Measurements from ENCODE around the gene CSNK2B.

Gene CSNK2B

GRCh38 chr6:31701666-31702404, 36.0 kb downstream of the CSNK2B start:
- TF ChIP-seq CTCF (IDR thresholded peaks at IDR 0.05; ENCODE audit: low read depth, low read length, missing control alignments) = no peak
- Histone ChIP-seq H3K27ac (no peak overlapping the region), H3K27me3 (replicated peaks) (no peaks in the 10 kb centered on the region), H3K4me3 (ENCODE audit: low read depth, low read length) (peak overlapping the region; percentile 92), H3K36me3 (replicated peaks) (peaks cover 7% of the 10 kb centered on the region)
- DNase-seq = peak; percentile 19
- in situ Hi-C loops (cut with HindIII; ENCODE audit: low pct_ligation_motif_present, low sequenced_read_pairs) = no loop called here

- in situ Hi-C loops (cut with HindIII; ENCODE audit: low pct_ligation_motif_present, low sequenced_read_pairs) = no loop called here
- no peak for TF ChIP-seq CTCF (IDR thresholded peaks at IDR 0.05; ENCODE audit: low read depth, low read length, missing control alignments)
- Histone ChIP-seq H3K27me3 (replicated peaks) (no peaks in the 10 kb centered on the region), H3K36me3 (replicated peaks) (peaks cover 7% of the 10 kb centered on the region), H3K27ac (peak overlapping the region; percentile 84), H3K4me3 (ENCODE audit: low read depth, low read length) (peak overlapping the region; percentile 92)
- DNase-seq = peak; percentile 13
Measured at GRCh38 chr6:31702405-31702818, 36.5 kb downstream of the CSNK2B start.

- Histone ChIP-seq H3K36me3 (replicated peaks) (peaks cover 4% of the 10 kb centered on the region), H3K27me3 (replicated peaks) (no peaks in the 10 kb centered on the region), H3K27ac (peak within 1 kb of the TSS; percentile 84), H3K4me3 (ENCODE audit: low read depth, low read length) (peak within 1 kb of the TSS; percentile 92)
- in situ Hi-C loops (cut with HindIII; ENCODE audit: low pct_ligation_motif_present, low sequenced_read_pairs) = no loop called here
- DNase-seq = peak; percentile 98
- peak; percentile 11 for TF ChIP-seq CTCF (IDR thresholded peaks at IDR 0.05; ENCODE audit: low read depth, low read length, missing control alignments)
Measured at GRCh38 chr6:31702819-31703716, 37.2 kb downstream of the CSNK2B start, which contains the start of gene ABHD16A. TSS of gene ABHD16A (minus strand) at chr6:31703324. CDS start at chr6:31703281, 43 bp downstream.

- H3K36me3 ChIP-seq (replicated peaks) = peaks cover under 1% of the 10 kb centered on the region
- no peaks in the 10 kb centered on the region for H3K27me3 ChIP-seq (replicated peaks)
- in situ Hi-C loops (cut with HindIII; ENCODE audit: low pct_ligation_motif_present, low sequenced_read_pairs) = no loop called here
- DNase-seq = no peak
- H3K27ac ChIP-seq = no peak overlapping the region
- TF ChIP-seq CTCF (IDR thresholded peaks at IDR 0.05; ENCODE audit: low read depth, low read length, missing control alignments) = no peak
- no peak overlapping the region for H3K4me3 ChIP-seq (ENCODE audit: low read depth, low read length)
Measured at GRCh38 chr6:31705931-31706330, 40.1 kb downstream of the CSNK2B start.

GRCh38 chr6:31706599-31706998, 40.7 kb downstream of the CSNK2B start, which contains the start of gene LY6G6F:
TSS of gene LY6G6F (plus strand) at chr6:31706866. CDS start at chr6:31706907, 41 bp downstream.
- Histone ChIP-seq H3K27ac (no peak within 1 kb of the TSS), H3K4me3 (ENCODE audit: low read depth, low read length) (no peak within 1 kb of the TSS), H3K27me3 (replicated peaks) (no peaks in the 10 kb centered on the region), H3K36me3 (replicated peaks) (no peaks in the 10 kb centered on the region)
- DNase-seq = no peak
- TF ChIP-seq CTCF (IDR thresholded peaks at IDR 0.05; ENCODE audit: low read depth, low read length, missing control alignments) = no peak
- in situ Hi-C loops (cut with HindIII; ENCODE audit: low pct_ligation_motif_present, low sequenced_read_pairs) = no loop called here

All from brain microvascular endothelial cell (primary cell).